Bone marrow (tissue), 2 donors: ENCODE results near the gene COL4A1.

ENCODE experiments used
- DNase-seq, 2 donors: peaks; one replicate each; lab custom pipeline; 2025; lab: John Stamatoyannopoulos, UW

COL4A1 gene

GRCh38 chr13:110217811-110218210, 89.1 kb downstream of the COL4A1 start:
- DNase-seq, result no peak

DNA sequence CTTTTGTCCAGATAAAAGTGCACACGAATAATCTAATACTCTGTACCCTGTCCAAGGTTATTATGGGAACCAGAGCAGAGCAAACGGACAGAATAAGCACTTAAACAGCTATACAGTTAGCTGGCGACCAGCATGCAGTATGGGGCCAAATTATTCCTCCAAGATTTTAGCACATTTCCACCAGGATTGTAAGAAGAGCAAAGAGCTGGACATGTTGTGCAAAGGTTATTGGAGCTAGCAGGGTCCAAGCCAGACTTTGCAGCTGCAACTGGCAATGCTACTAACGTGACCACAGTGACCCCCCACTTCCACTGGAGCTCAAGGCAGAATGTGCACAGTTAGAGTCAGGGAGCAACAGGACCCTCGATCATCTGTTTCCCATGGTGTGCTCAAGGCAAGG, 89.9 kb downstream of the COL4A1 start:
- DNase-seq, result no peak

- no peak for DNase-seq
Measured at GRCh38 chr13:110216398-110217041, 90.4 kb downstream of the COL4A1 start.

DNA sequence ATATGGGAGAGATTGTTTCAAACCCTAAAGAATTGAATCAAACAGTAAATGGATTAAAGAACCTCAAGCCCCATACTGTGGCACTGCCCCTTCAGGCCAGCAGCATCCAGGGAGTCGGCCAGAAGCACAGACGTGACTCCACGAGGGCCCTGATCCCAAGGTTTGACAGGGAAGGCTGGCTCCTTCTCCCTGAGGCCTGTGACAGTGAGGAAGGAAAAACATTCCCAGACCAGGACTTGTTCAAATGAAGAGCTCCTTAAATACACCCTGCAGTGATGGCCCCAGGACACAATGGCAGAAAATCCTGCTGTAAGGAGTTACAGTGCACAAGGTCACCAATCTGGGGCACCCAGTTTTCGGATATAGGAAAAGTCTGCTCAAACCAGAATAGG, 91.0 kb downstream of the COL4A1 start:
- no peak for DNase-seq

- DNase-seq, result no peak
Measured at GRCh38 chr13:110215606-110216005, 91.4 kb downstream of the COL4A1 start.

GRCh38 chr13:110214637-110215036, 92.3 kb downstream of the COL4A1 start:
- DNase-seq, result no peak

DNA sequence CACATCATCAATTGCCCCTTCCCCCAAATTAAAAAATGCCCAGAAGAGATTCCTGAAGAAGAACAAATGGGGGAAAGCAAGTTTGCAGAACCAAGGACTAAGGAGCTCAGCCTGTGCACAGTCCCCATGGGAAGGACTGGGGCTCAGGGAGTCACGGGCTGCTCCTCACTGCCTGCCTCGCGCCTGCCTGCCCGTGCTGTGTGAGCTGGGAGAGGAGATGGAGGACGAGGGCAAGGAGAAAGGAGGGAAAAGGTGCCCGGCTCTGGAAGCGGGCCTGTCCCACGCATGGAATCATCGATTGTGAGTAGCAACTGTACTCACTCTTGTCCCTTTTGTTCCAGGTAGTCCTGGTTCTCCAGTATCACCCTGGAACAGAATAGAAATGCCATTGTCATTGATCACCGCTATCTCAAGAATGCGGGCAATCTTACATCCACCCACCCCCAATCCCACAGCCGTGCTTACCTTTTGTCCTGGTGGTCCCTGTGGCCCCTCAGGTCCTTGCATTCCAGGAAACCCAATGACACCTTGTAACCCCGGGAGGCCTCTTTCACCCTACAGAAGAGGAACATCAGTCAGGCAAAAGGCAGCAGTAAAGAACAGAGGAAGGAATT, 93.4 kb downstream of the COL4A1 start:
- no peak for DNase-seq

- DNase-seq, result no peak
Measured at GRCh38 chr13:110212529-110212928, 94.4 kb downstream of the COL4A1 start.

GRCh38 chr13:110211735-110212134, 95.2 kb downstream of the COL4A1 start:
- DNase-seq, result no peak

DNA sequence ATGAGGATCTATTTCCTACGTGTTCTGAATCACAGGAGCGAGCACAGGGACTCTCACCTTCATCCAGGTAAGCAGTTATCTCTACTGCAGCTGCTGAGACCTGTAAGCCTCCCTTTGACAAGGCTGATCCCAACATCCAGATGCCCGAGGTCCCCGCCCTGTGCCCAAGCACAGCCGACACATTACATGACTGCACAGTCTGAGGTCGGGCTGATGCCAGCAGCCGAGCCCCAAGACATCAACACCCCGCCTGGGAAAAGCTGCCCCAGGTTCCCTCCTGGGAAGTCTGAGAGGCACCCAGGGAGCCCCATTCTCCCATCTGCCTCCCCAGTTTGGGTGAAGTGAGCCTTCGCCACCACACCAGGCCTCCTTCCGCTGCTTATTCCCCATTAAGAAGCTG, 95.9 kb downstream of the COL4A1 start:
- DNase-seq, result no peak

- DNase-seq, result no peak
Measured at GRCh38 chr13:110210604-110210985, 96.4 kb downstream of the COL4A1 start.

- no peak for DNase-seq
Measured at GRCh38 chr13:110209950-110210603, 96.9 kb downstream of the COL4A1 start.

DNA sequence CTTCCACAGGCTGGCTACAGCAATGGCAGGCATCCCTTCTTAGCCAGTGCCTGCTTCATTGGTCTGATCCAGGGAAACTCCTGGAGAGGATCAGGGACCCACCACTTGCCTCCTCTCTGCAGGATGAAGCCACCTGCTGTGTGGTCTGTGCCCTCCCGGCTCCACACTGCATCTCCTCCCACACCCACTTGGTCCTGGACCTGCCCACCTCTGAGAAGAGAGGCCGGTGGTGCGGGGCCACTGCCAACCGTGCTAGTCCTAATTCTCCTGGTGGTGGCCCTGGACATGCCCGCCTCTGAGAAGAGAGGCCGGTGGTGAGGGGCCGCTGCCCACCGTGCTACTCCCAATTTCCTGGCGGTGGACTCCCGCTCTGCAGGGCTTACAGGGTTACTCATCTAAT, 98.8 kb downstream of the COL4A1 start:
- no peak for DNase-seq

GRCh38 chr13:110206996-110207395, 100.0 kb downstream of the COL4A1 start:
- DNase-seq, result no peak

GRCh38 chr13:110206185-110206584, 100.8 kb downstream of the COL4A1 start:
- DNase-seq, result no peak

- no peak for DNase-seq
Measured at GRCh38 chr13:110201114-110201513, 105.8 kb downstream of the COL4A1 start.

GRCh38 chr13:110200276-110200870, 106.6 kb downstream of the COL4A1 start:
- DNase-seq, result no peak

- DNase-seq, result no peak
Measured at GRCh38 chr13:110199046-110199831, 107.7 kb downstream of the COL4A1 start.

DNA sequence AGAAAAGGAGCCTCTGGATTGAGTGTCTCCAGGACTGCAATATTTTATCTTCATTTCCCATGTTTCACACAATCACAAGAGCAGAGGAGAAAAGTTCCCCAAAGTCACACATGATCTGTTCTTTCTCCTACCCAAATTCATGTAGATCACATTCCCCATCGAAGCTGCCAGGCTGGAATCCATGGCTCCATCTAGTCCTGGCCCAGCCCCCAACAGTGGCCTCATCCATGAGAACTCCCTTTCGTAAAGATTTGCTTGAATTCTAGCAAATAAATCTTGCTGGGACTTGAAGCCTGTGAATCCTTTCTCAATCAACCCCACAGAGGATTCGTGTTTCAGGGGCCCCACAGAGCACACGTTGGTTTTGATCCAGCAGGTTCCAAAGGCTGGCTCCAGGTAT, 109.5 kb downstream of the COL4A1 start:
- DNase-seq, result no peak

GRCh38 chr13:110197026-110197425, 109.9 kb downstream of the COL4A1 start:
- no peak for DNase-seq

GRCh38 chr13:110195547-110196485, 111.1 kb downstream of the COL4A1 start:
- no peak for DNase-seq
